Measurements from ENCODE around the gene ZNF532.

- no peak for TF ChIP-seq EZH2 (IDR thresholded peaks at IDR 0.05; ENCODE audit: borderline replicate concordance, low read length)
- no peak for TF ChIP-seq CTCF (IDR thresholded peaks at IDR 0.05; ENCODE audit: low read length)
Observed at GRCh38 chr18:58996131-58996641, 131.5 kb downstream of the ZNF532 start.

Measured in OCI-LY1 (cell line).